CD14-positive monocyte (primary cell): ENCODE measurements around the gene KRTAP5-5. TPM values are rescaled to one million over a fixed set of nuclear protein-coding genes. Genes with fewer than 3 reads are reported as not detected.
"Not testable (repeated sequence)": the region's sequence is repeated elsewhere in the genome, so short reads cannot be mapped to it uniquely, and the experiment has no call there.

ENCODE experiments used
- DNase-seq, 3 donors: peaks; one replicate each; pipeline ENCODE4 v3.0.0-alpha.2; 2011 to 2022
- H2AFZ ChIP-seq: 2 replicates; pipeline ENCODE4 v1.6.0; 2012; ENCODE audit warnings: mild to moderate bottlenecking, low read depth, low read length, inconsistent platforms; ENCODE audit not compliant: insufficient read depth, poor library complexity, severe bottlenecking
- H3K27ac ChIP-seq, 2 donors: 1 replicate in 1 of 2; 2 replicates in 1 of 2; pipeline ENCODE4 v1.5.1; 2012 to 2013; ENCODE audit warnings: low read length in 2 of 2, control low read depth in 1 of 2, inconsistent platforms in 1 of 2, low read depth in 1 of 2, mild to moderate bottlenecking in 1 of 2
- H3K27me3 ChIP-seq, 2 donors: one replicate each; pipeline versions ENCODE4 v1.6.0 to v1.6.1; 2011 to 2013; ENCODE audit warnings: low read length in 2 of 2; ENCODE audit not compliant: control insufficient read depth in 2 of 2, insufficient read depth in 2 of 2
- H3K36me3 ChIP-seq, 2 donors: replicated peaks in 1 of 2; 1 replicate in 1 of 2; 2 replicates in 1 of 2; pipeline versions ENCODE4 v1.5.1 to v1.6.1; 2012 to 2013; ENCODE audit warnings: low read length in 2 of 2, control low read depth in 1 of 2, inconsistent platforms in 1 of 2, mild to moderate bottlenecking in 1 of 2; ENCODE audit not compliant: insufficient read depth in 2 of 2, control insufficient read depth in 1 of 2
- H3K4me1 ChIP-seq, 2 donors: 1 replicate in 1 of 2; 2 replicates in 1 of 2; pipeline versions ENCODE4 v1.5.1 to v1.6.1; 2012 to 2013; ENCODE audit warnings: low read length in 2 of 2, control low read depth in 1 of 2, inconsistent platforms in 1 of 2, mild to moderate bottlenecking in 1 of 2, moderate library complexity in 1 of 2; ENCODE audit not compliant: insufficient read depth in 2 of 2, control insufficient read depth in 1 of 2
- H3K4me2 ChIP-seq: replicated peaks from 2 replicates; pipeline ENCODE3; 2012; ENCODE audit warnings: low read length, moderate library complexity, mild to moderate bottlenecking; ENCODE audit not compliant: poor library complexity, severe bottlenecking; ENCODE audit errors: extremely low read depth
- H3K4me3 ChIP-seq, 3 experiments: fragments of 200-600 bp in 1 of 3; sonication (generic) in 1 of 3; replicated peaks in 1 of 3; 1 replicate in 2 of 3; 2 replicates in 1 of 3; pipeline ENCODE4 v1.5.1; 2011 to 2013; ENCODE audit warnings: low read length in 3 of 3, mild to moderate bottlenecking in 3 of 3, control low read depth in 2 of 3, low read depth in 2 of 3, inconsistent platforms in 1 of 3, moderate library complexity in 1 of 3
- H3K79me2 ChIP-seq: 2 replicates; pipeline ENCODE4 v1.6.0; 2012; ENCODE audit warnings: mild to moderate bottlenecking, control low read depth, inconsistent platforms, low read length, moderate library complexity; ENCODE audit not compliant: insufficient read depth
- H3K9ac ChIP-seq: 2 replicates; pipeline ENCODE4 v1.6.0; 2017; ENCODE audit warnings: low read length, mild to moderate bottlenecking; ENCODE audit not compliant: insufficient read depth, poor library complexity, severe bottlenecking
- H3K9me3 ChIP-seq, 2 donors: replicated peaks in 1 of 2; 1 replicate in 1 of 2; 2 replicates in 1 of 2; pipeline versions ENCODE4 v1.5.1 to v1.6.1; 2012 to 2013; ENCODE audit warnings: low read length in 2 of 2, control low read depth in 1 of 2; ENCODE audit not compliant: control insufficient read depth in 1 of 2, insufficient read depth in 1 of 2
- H4K20me1 ChIP-seq: 2 replicates; pipeline ENCODE4 v1.6.0; 2012; ENCODE audit warnings: mild to moderate bottlenecking, low read length, control low read depth, moderate library complexity; ENCODE audit not compliant: insufficient read depth
- H3K27ac Mint-ChIP-seq, 7 donors: one replicate each; pipeline ENCODE4 v1.8.0; 2020; ENCODE audit warnings: mild to moderate bottlenecking in 7 of 7, mixed read lengths in 7 of 7, moderate library complexity in 6 of 7, inconsistent platforms in 2 of 7
- H3K27me3 Mint-ChIP-seq, 3 donors: one replicate each; pipeline ENCODE4 v1.8.0; 2021 to 2022; ENCODE audit warnings: low read depth in 3 of 3, mild to moderate bottlenecking in 3 of 3, mixed read lengths in 3 of 3, moderate library complexity in 3 of 3, inconsistent platforms in 1 of 3
- H3K36me3 Mint-ChIP-seq, 2 donors: one replicate each; pipeline ENCODE4 v1.8.0; 2020; ENCODE audit warnings: mixed read lengths in 2 of 2, inconsistent platforms in 1 of 2, mild to moderate bottlenecking in 1 of 2
- H3K4me1 Mint-ChIP-seq: one replicate; pipeline ENCODE4 v1.8.0; 2020; ENCODE audit warnings: mild to moderate bottlenecking, mixed read lengths
- H3K4me3 Mint-ChIP-seq, 2 donors: one replicate each; pipeline ENCODE4 v1.8.0; 2020; ENCODE audit warnings: mild to moderate bottlenecking in 2 of 2, mixed read lengths in 2 of 2, moderate library complexity in 1 of 2
- H3K9me3 Mint-ChIP-seq, 7 donors: one replicate each; pipeline ENCODE4 v1.8.0; 2020 to 2022; ENCODE audit warnings: mixed read lengths in 7 of 7, mild to moderate bottlenecking in 6 of 7, moderate library complexity in 6 of 7, inconsistent platforms in 2 of 7
- CTCF ChIP-seq: fragments of 200-600 bp; IDR thresholded peaks from one replicate; pipeline ENCODE4 v1.8.0; 2022; ENCODE audit warnings: antibody characterized with exemption, mild to moderate bottlenecking
- WGBS: methylation state at CpG from one replicate; pipeline ENCODE4 v1.1.5; 2013; ENCODE audit warnings: missing lambda C conversion rate; ENCODE audit not compliant: insufficient coverage; 5-methylcytosine and 5-hydroxymethylcytosine counted together
- intact Hi-C, 2 donors: fragments of 100-400 bp; cut with micrococcal nuclease; formaldehyde crosslinking; loops; one replicate each; pipeline versions ENCODE4 v1.15.0 to v1.15.1; 2023
- polyA plus RNA-seq, 3 donors: library from polyadenylated mRNA; depleted of rRNA in 1 of 3; unstranded in 2 of 3; stranded (reverse) in 1 of 3; fragments of 300-500 nt in 2 of 3; fragments of >200 nt in 1 of 3; fragmentation: Illumina TruSeq in 2 of 3; gene quantifications; 1 replicate in 2 of 3; 2 replicates in 1 of 3; pipeline ENCODE4 v1.2.3, GENCODE V29; 2012 to 2021

KRTAP5-5 gene
- polyA plus RNA-seq, 3 donors: not detected

- Mint-ChIP-seq H3K4me1 (peaks cover 17% of the 10 kb centered on the region), H3K4me3 (peak within 1 kb of the TSS in 1 of 2 donors; percentile 53), H3K9me3 (peaks cover 19 to 34% (median 31%) of the 10 kb centered on the region in 7 donors), H3K27me3 (peaks cover 31 to 60% (median 46%) of the 10 kb centered on the region in 3 donors), H3K27ac (peak within 1 kb of the TSS in 1 of 7 donors; percentile 41)
- H3K27ac ChIP-seq, H3K4me3 ChIP-seq, H2AFZ ChIP-seq, H3K36me3 Mint-ChIP-seq, H3K4me2 ChIP-seq, H3K36me3 ChIP-seq, DNase-seq, H3K9ac ChIP-seq, intact Hi-C loops, H4K20me1 ChIP-seq, H3K79me2 ChIP-seq: not testable (repeated sequence)
- H3K4me1 ChIP-seq: peaks cover 17 to 25% of the 10 kb centered on the region in 2 donors
- WGBS: 0% methylated on average over 3 of the region's 9 CpGs
- H3K9me3 ChIP-seq: peaks cover 3 to 34% of the 10 kb centered on the region in 2 donors
- peaks cover 8 to 32% of the 10 kb centered on the region in 2 donors for H3K27me3 ChIP-seq
These were observed 44.8 kb upstream of the KRTAP5-5 start, which contains the start of gene KRTAP5-1 for GRCh38 chr11:1584661-1585370. Gene KRTAP5-1 (minus strand): TSS chr11:1585283. CDS start chr11:1585249, 34 bp downstream.

GRCh38 chr11:1586699-1587098 lies 42.9 kb upstream of the KRTAP5-5 start:
- Histone ChIP-seq H3K4me1 (peaks cover 18 to 30% of the 10 kb centered on the region in 2 donors), H3K79me2 (no peaks in the 10 kb centered on the region), H3K4me3 (no peak overlapping the region), H3K27ac (no peak overlapping the region), H3K27me3 (peaks cover 8 to 33% of the 10 kb centered on the region in 2 donors), H3K4me2 (no peak overlapping the region), H3K36me3 (no peaks in the 10 kb centered on the region), H3K9ac (no peak overlapping the region), H4K20me1 (no peaks in the 10 kb centered on the region), H2AFZ (no peak overlapping the region), H3K9me3 (peaks cover 7 to 34% of the 10 kb centered on the region in 2 donors)
- H3K4me1 Mint-ChIP-seq: peaks cover 20% of the 10 kb centered on the region
- DNase-seq: no peak
- WGBS: no CpG with 5 or more reads among the region's 2 CpGs
- intact Hi-C loops: no loop called here
- H3K36me3 Mint-ChIP-seq: peaks cover 0 to 3% of the 10 kb centered on the region in 2 donors
- peaks cover 38 to 64% (median 53%) of the 10 kb centered on the region in 3 donors for H3K27me3 Mint-ChIP-seq
- H3K27ac Mint-ChIP-seq: no peak overlapping the region
- TF ChIP-seq CTCF: no peak
- peaks cover 14 to 41% (median 24%) of the 10 kb centered on the region in 7 donors for H3K9me3 Mint-ChIP-seq
- H3K4me3 Mint-ChIP-seq: peak overlapping the region in 1 of 2 donors; percentile 30

- H3K36me3 ChIP-seq, H3K36me3 Mint-ChIP-seq, H3K9ac ChIP-seq, H2AFZ ChIP-seq, H3K79me2 ChIP-seq, H4K20me1 ChIP-seq, intact Hi-C loops: not testable (repeated sequence)
- Histone ChIP-seq H3K4me3 (peak overlapping the region in 1 of 3 experiments; percentile 61), H3K27ac (peak overlapping the region; percentile 26 to 75), H3K27me3 (peaks cover 5 to 42% of the 10 kb centered on the region in 2 donors), H3K4me1 (peaks cover 18 to 30% of the 10 kb centered on the region in 2 donors), H3K4me2 (peak overlapping the region; percentile 65), H3K9me3 (peaks cover 7 to 27% of the 10 kb centered on the region in 2 donors)
- H3K9me3 Mint-ChIP-seq: peaks cover 14 to 36% (median 19%) of the 10 kb centered on the region in 7 donors
- H3K27ac Mint-ChIP-seq: peak overlapping the region; percentile 82 to 96 (median 95)
- H3K4me3 Mint-ChIP-seq: peak overlapping the region; percentile 20 to 82
- peaks cover 20% of the 10 kb centered on the region for H3K4me1 Mint-ChIP-seq
- peak; percentile 75 to 85 (median 79) for DNase-seq
- WGBS: 0% methylated on average over 1 of the region's 10 CpGs
- H3K27me3 Mint-ChIP-seq: peaks cover 44 to 67% (median 52%) of the 10 kb centered on the region in 3 donors
These were observed 40.2 kb upstream of the KRTAP5-5 start for GRCh38 chr11:1589191-1589963.
